ENCODE results near the gene ENPP6. TPM values are rescaled to one million over a fixed set of nuclear protein-coding genes. Genes with fewer than 3 reads are reported as not detected.
"Not testable (repeated sequence)": the region's sequence is repeated elsewhere in the genome, so short reads cannot be mapped to it uniquely, and the experiment has no call there.

Gene ENPP6
- total RNA-seq, 4 donors from 2014 or later = 0.57 TPM; not detected in 3

- Histone ChIP-seq H3K9me3 (no peaks in the 10 kb centered on the region), H3K4me3 (no peak overlapping the region), H3K27ac (peak overlapping the region in 1 of 4 donors; percentile 72), H3K27me3 (no peaks in the 10 kb centered on the region), H3K36me3 (no peaks in the 10 kb centered on the region), H3K4me1 (peaks cover 0 to 24% (median 3%) of the 10 kb centered on the region in 3 donors)
- DNase-seq = no peak
- intact Hi-C loops (cut with DNase I) = no loop called here
- no peak for TF ChIP-seq CTCF (IDR thresholded peaks at IDR 0.05)
- TF ChIP-seq POLR2A (IDR thresholded peaks at IDR 0.05) = no peak
- WGBS, 2 donors = 80 to 95% methylated on average over 1 to 2 of the region's 2 CpGs
These were observed 165.1 kb downstream of the ENPP6 start for GRCh38 chr4:184052616-184053015.

- intact Hi-C loops (cut with DNase I); H3K36me3 ChIP-seq; H3K4me3 ChIP-seq; H3K9me3 ChIP-seq; H3K27me3 ChIP-seq; DNase-seq; H3K27ac ChIP-seq: not testable (repeated sequence)
- 94 to 95% methylated on average over 4 of the region's 4 CpGs for WGBS, 2 donors
- peaks cover 0 to 24% (median 3%) of the 10 kb centered on the region in 3 donors for H3K4me1 ChIP-seq
These were observed 166.4 kb downstream of the ENPP6 start for GRCh38 chr4:184051262-184051661.

- Histone ChIP-seq H3K4me3 (no peak overlapping the region), H3K4me1 (no peaks in the 10 kb centered on the region), H3K27ac (no peak overlapping the region), H3K9me3 (peaks cover 0 to 14% (median 14%) of the 10 kb centered on the region in 3 donors), H3K36me3 (no peaks in the 10 kb centered on the region), H3K27me3 (no peaks in the 10 kb centered on the region)
- no peak for DNase-seq
- intact Hi-C loops (cut with DNase I) = no loop called here
- 71 to 79% methylated on average over 1 of the region's 1 CpG for WGBS, 2 donors
- TF ChIP-seq POLR2A (IDR thresholded peaks at IDR 0.05) (no peak), CTCF (IDR thresholded peaks at IDR 0.05) (no peak)
These were observed 171.5 kb downstream of the ENPP6 start for GRCh38 chr4:184046148-184046547.

- Histone ChIP-seq H3K27ac (no peak overlapping the region), H3K4me3 (no peak overlapping the region), H3K36me3 (no peaks in the 10 kb centered on the region), H3K27me3 (no peaks in the 10 kb centered on the region), H3K9me3 (peaks cover 0 to 10% (median 4%) of the 10 kb centered on the region in 3 donors), H3K4me1 (peaks cover 0 to 10% (median 0%) of the 10 kb centered on the region in 3 donors)
- 82 to 86% methylated on average over 10 of the region's 10 CpGs for WGBS, 2 donors
- DNase-seq = no peak
- intact Hi-C loops (cut with DNase I) = no loop called here
- TF ChIP-seq POLR2A (IDR thresholded peaks at IDR 0.05) (no peak), CTCF (IDR thresholded peaks at IDR 0.05) (no peak)
These were observed 176.5 kb downstream of the ENPP6 start for GRCh38 chr4:184041156-184041555.

GRCh38 chr4:184039963-184040383 is 177.7 kb downstream of the ENPP6 start:
- no peak for DNase-seq
- Histone ChIP-seq H3K27me3 (no peaks in the 10 kb centered on the region), H3K4me3 (peak overlapping the region in 2 of 4 donors; percentile 25 to 46), H3K36me3 (no peaks in the 10 kb centered on the region), H3K9me3 (peaks cover 0 to under 1% (median 0%) of the 10 kb centered on the region in 3 donors), H3K27ac (no peak overlapping the region), H3K4me1 (peaks cover 0 to 10% (median 0%) of the 10 kb centered on the region in 3 donors)
- intact Hi-C loops (cut with DNase I) = no loop called here
- TF ChIP-seq CTCF (IDR thresholded peaks at IDR 0.05) (no peak), POLR2A (IDR thresholded peaks at IDR 0.05) (no peak)
- WGBS, 2 donors = 23 to 49% methylated on average over 5 to 11 of the region's 22 CpGs
